ENCODE measurements around the gene KAZN. TPM values are rescaled to one million over a fixed set of nuclear protein-coding genes. Genes with fewer than 3 reads are reported as not detected.

KAZN gene
- polyA plus RNA-seq, 1 donor from 2014 or later, result 20.6 TPM

- Histone ChIP-seq H3K9ac (ENCODE audit: low read length) (no peak overlapping the region), H3K9me3 (ENCODE audit: low read length) (no peaks in the 10 kb centered on the region), H2AFZ (ENCODE audit: low read depth, low read length) (no peak overlapping the region), H4K20me1 (ENCODE audit: insufficient read depth) (no peaks in the 10 kb centered on the region), H3K4me2 (ENCODE audit: low read length) (no peak overlapping the region), H3K79me2 (replicated peaks; ENCODE audit: insufficient read depth, low read length) (no peaks in the 10 kb centered on the region), H3K9me2 (ENCODE audit: insufficient read depth, low read length) (no peaks in the 10 kb centered on the region), H3F3A (ENCODE audit: insufficient read depth, low read length, poor library complexity, severe bottlenecking) (no peaks in the 10 kb centered on the region), H3K27ac (ENCODE audit: low read length) (no peak overlapping the region), H3K36me3 (ENCODE audit: insufficient read depth, low read length) (no peaks in the 10 kb centered on the region), H3K4me3 (ENCODE audit: low read length) (no peak overlapping the region), H3K27me3 (ENCODE audit: insufficient read depth, low read depth, low read length) (no peaks in the 10 kb centered on the region)
- TF ChIP-seq REST (IDR thresholded peaks at IDR 0.05; ENCODE audit: borderline replicate concordance) (no peak), CTCF (IDR thresholded peaks at IDR 0.05; ENCODE audit: poor library complexity, severe bottlenecking) (no peak), MXI1 (conservative IDR thresholded peaks at IDR 0.05; ENCODE audit: poor library complexity, severe bottlenecking) (no peak), POLR2AphosphoS5 (IDR thresholded peaks at IDR 0.05) (no peak), SMC3 (conservative IDR thresholded peaks at IDR 0.05; ENCODE audit: poor library complexity) (no peak), TAF1 (IDR thresholded peaks at IDR 0.05; ENCODE audit: low read depth) (no peak), RAD21 (conservative IDR thresholded peaks at IDR 0.05) (no peak), EP300 (conservative IDR thresholded peaks at IDR 0.05; ENCODE audit: poor library complexity, severe bottlenecking) (no peak), EZH2 (IDR thresholded peaks at IDR 0.05; ENCODE audit: borderline replicate concordance, insufficient read depth, low read length, poor library complexity, severe bottlenecking) (no peak)
Measured at GRCh38 chr1:14913482-14914177, 315.1 kb downstream of the KAZN start.

GRCh38 chr1:14914351-14914988 is 316.0 kb downstream of the KAZN start:
- no peak overlapping the region for H3K9ac ChIP-seq (ENCODE audit: low read length)
- H3K36me3 ChIP-seq (ENCODE audit: insufficient read depth, low read length), result no peaks in the 10 kb centered on the region
- TF ChIP-seq REST (IDR thresholded peaks at IDR 0.05; ENCODE audit: borderline replicate concordance) (no peak), SMC3 (conservative IDR thresholded peaks at IDR 0.05; ENCODE audit: poor library complexity) (no peak), CTCF (IDR thresholded peaks at IDR 0.05; ENCODE audit: poor library complexity, severe bottlenecking) (no peak), EP300 (conservative IDR thresholded peaks at IDR 0.05; ENCODE audit: poor library complexity, severe bottlenecking) (no peak), MXI1 (conservative IDR thresholded peaks at IDR 0.05; ENCODE audit: poor library complexity, severe bottlenecking) (no peak), RAD21 (conservative IDR thresholded peaks at IDR 0.05) (no peak), TAF1 (IDR thresholded peaks at IDR 0.05; ENCODE audit: low read depth) (no peak), POLR2AphosphoS5 (IDR thresholded peaks at IDR 0.05) (no peak), EZH2 (IDR thresholded peaks at IDR 0.05; ENCODE audit: borderline replicate concordance, insufficient read depth, low read length, poor library complexity, severe bottlenecking) (no peak)
- H4K20me1 ChIP-seq (ENCODE audit: insufficient read depth), result no peaks in the 10 kb centered on the region
- no peaks in the 10 kb centered on the region for H3K9me2 ChIP-seq (ENCODE audit: insufficient read depth, low read length)
- no peak overlapping the region for H3K4me3 ChIP-seq (ENCODE audit: low read length)
- H3K27me3 ChIP-seq (ENCODE audit: insufficient read depth, low read depth, low read length), result no peaks in the 10 kb centered on the region
- H3K4me2 ChIP-seq (ENCODE audit: low read length), result no peak overlapping the region
- H3F3A ChIP-seq (ENCODE audit: insufficient read depth, low read length, poor library complexity, severe bottlenecking), result no peaks in the 10 kb centered on the region
- H3K27ac ChIP-seq (ENCODE audit: low read length), result no peak overlapping the region
- H2AFZ ChIP-seq (ENCODE audit: low read depth, low read length), result no peak overlapping the region
- no peaks in the 10 kb centered on the region for H3K9me3 ChIP-seq (ENCODE audit: low read length)
- H3K79me2 ChIP-seq (replicated peaks; ENCODE audit: insufficient read depth, low read length), result no peaks in the 10 kb centered on the region
